DND-41 (cell line): ENCODE data around the gene ALDH3B1.

Experiments
- CTCF ChIP-seq: IDR thresholded peaks from 2 replicates; pipeline ENCODE4 v1.5.1; 2012; ENCODE audit warnings: borderline replicate concordance, low read length, moderate library complexity, mild to moderate bottlenecking; ENCODE audit not compliant: poor library complexity, severe bottlenecking; ENCODE audit errors: extremely low read depth
- EZH2 ChIP-seq: IDR thresholded peaks from 3 replicates; pipeline ENCODE4 v1.6.1; 2012; ENCODE audit warnings: borderline replicate concordance, low read depth, mild to moderate bottlenecking, moderate library complexity, low read length, inconsistent platforms; ENCODE audit not compliant: severe bottlenecking

- no peak for TF ChIP-seq CTCF
- TF ChIP-seq EZH2 = no peak
Observed at GRCh38 chr11:68074584-68075352, 64.6 kb downstream of the ALDH3B1 start.
